Fibroblast of gingiva (primary cell): ENCODE measurements around the gene LCTL.

Experiments used
- DNase-seq: peaks from one replicate; pipeline ENCODE4 v3.0.0-alpha.2; 2011; ENCODE audit warnings: low read depth

Gene LCTL

DNA sequence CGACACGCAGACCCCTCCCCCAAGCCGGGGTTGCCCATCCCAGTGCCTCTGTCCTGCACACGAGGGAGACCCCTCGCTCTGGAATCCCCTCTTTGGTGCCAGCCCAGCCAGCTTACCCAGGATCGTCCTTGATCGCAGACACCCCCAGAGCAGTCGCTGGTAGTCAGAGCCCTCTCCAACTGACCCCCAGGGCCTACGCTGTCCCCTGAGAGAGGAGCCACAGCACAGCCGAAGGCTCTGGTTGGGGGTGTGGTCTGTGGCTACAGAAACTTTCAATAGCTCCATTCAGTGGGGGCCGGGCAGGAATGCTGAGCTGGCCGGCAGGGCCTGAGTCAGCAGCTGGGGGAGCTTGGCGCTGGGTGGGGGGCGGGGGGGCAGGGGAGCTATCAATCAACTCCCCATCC lies at the start of gene LCTL:
Gene LCTL (minus strand): TSS at position 258 of the 404 bp plus-strand sequence. CDS start 633 bp downstream, outside the sequence.
- DNase-seq, result no peak

DNA sequence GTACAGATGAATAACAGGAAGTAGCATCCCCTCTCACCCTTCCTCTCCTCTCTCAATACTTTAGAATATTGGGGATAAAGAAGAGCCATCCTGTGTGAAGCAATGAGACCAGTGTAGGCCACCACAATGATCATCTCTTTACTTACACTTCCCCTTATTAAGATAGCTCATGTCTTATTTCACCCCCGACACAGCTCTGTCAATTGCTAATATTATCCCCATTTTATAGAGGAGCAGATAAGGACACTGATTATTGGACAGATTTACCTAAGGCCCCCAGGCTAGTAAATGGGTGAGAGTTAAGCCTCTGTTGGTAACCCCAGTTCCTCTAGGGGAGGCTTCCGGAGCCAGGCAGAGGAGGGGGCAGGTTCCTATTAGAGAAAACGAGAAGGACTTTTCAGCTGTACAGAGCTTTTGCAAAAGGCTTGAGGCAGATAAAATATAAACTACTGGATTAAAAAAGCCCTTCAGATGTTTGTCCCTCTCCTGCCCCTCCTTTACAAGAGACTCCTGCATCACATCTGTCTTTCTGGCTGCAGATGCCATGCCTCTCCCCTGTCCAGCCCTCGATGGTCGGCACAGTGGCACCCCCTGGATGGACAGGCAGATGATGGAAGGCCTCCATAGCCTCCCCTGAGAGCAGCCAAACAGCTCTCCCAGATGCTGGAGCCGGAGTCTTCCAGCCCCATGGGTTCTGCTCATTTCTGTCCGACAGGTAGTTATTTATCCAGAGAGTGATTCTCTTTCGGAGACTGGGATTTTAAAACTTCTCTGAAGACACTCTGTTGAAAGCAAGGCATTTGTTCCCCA lies 49.4 kb upstream of the LCTL start:
- DNase-seq, result no peak

GRCh38 chr15:66614456-66614855 lies 48.7 kb upstream of the LCTL start:
- no peak for DNase-seq

DNA sequence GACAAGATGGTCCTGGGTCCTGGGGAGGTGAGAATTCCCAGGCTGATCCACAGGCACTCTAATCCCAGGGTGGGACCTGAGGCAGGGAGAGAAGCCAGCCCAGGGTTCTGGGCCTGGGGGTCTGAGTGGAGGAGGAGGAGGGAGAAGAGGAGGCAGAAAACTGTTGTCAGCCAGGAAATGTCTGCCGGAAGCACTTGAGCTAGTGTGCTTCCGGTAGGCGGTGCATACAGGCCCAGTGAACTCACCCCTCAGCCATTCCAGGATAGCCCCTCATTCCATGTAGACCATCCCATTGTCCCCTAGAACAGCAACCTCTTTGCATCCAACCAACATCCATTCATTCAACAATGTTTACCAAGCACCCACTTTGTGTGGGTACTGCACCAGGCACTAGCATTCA lies 47.9 kb upstream of the LCTL start:
- no peak for DNase-seq

- no peak for DNase-seq
These were observed 45.7 kb upstream of the LCTL start for GRCh38 chr15:66611257-66612053.

DNA sequence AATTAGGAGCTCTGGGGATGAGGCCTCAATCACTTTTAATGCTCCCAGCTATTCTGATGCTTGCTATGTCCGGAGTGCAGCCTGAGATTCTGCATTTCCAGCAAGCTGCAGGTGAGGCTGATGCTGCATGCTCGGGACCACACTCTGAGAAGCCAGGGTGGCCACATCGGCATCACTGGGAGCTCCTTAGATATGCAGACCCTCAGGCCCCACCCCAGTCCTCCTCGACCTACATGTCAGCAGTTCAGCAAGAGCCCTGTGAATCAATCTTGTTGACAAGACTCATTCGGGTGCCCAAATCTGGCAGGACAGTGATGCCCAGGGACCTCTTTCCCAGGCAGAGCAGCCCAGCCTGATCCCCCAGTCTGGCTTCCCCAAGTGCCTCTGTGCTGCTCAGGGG lies 44.1 kb upstream of the LCTL start:
- no peak for DNase-seq

GRCh38 chr15:66608881-66609280 lies 43.1 kb upstream of the LCTL start:
- no peak for DNase-seq

DNA sequence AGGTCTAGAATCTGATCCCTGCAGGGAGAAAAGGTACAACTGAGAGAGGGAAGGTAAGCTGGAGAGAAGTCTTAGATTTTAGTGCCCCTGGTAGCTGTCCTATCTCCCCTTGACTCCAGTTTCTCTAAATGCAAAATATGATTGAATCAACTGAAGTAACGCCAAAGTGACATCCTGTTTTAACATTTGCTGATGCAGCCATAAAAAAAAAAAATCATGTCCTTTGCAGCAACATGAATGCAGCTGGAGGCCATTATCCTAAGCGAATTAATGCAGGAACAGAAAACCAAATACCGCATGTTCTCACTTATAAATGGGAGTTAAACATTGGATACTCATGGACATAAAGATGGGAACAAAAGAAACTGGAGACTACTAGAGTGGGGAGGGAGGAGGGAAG lies 42.4 kb upstream of the LCTL start:
- no peak for DNase-seq

DNA sequence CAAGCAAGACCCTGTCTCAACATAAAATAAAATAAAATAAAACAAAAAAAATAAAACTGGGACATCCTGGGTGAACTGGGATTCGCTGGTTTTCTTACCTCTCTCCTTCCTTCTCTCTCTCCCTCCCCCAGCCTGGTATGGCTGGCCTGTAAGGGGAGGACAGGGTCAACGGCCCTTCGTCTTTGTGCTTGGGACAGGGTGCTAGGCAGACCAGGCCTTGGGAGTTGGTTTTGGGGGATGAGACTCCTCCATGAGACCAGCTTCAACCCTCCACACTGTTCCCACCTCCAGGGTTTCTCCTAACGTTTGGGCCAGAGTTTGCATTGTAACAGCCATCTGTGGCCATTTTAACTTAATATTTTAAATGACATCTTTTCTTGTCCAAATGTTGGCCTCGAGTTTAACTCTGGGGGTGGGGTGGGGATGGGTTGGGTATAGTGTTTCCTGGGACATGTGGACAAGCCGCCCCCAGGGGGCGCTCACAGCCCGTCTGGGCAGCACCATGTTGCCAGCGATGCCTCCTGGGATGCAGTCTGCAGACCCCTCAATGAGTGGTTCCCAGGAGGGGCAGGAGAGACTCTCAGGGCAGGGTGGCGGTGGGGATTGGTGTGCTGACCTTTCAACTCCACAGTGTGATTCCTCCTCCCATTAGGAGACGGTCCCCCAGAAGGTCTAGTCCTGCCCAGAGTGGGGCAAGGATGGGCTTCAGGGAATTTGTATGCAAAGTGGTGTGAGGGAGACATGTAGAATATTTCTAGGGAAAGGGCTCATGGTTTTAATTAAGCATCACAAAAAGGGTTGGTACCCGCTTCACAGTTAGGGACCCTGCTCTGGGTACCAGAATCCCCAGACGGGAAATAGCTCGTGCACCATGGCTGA lies 37.7 kb upstream of the LCTL start:
- peak; percentile 31 for DNase-seq

- no peak for DNase-seq
These were observed 35.7 kb upstream of the LCTL start for GRCh38 chr15:66601521-66601920.

DNA sequence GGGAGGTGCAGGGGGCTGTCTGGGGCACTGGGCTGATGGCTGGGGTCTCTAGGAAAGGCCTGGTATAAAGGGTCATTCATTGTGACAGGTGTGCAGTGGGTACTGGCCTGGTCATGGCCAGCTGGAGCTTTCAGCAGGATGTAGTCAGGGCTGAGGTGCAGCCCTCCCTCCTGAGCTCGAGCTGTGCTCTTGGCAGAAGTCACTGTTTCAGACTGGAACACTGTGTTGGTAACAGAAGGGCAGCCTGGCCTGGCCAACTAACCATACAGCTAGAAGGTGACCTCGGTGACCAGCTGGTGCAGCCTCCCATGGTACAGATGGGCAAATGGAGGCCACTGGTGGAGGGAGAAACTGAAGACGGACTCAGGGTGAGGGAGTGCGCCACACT lies 34.4 kb upstream of the LCTL start:
- no peak for DNase-seq

DNA sequence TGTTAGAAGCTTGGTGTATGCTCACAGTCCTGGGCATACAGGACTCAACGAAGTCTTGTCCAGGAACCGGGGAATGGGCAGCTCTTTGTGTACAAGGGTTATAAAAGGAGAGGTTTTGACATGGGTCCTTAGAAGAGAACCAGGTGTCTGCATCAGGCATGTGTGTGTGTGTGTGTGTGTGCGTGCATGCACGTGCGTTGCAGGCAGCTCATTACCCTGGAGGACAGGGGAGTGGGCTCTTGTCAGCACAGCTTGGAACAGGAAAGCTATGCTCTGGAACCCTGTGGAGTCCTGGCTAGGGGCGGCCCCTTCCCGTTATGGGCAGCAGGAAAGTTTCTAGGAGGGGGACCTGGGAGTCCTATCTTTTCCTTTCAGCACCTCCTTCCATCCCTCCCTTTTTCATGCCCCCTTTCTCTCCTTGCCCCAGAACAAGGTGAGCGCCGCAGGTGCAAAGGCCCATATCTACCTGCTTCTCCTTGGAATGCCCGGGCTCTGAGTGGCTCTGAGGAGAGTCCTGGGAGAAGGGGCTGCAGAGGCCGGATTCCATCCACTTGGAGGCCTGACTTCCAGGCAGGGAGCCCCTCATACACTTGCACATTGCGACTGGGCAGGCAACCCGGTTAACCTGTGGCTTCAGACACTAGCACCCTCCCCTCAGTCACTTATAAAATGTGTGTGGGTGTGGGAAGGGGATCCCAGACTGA lies 33.9 kb upstream of the LCTL start:
- DNase-seq, result no peak

- DNase-seq, result no peak
These were observed 32.5 kb upstream of the LCTL start for GRCh38 chr15:66598095-66598815.

DNA sequence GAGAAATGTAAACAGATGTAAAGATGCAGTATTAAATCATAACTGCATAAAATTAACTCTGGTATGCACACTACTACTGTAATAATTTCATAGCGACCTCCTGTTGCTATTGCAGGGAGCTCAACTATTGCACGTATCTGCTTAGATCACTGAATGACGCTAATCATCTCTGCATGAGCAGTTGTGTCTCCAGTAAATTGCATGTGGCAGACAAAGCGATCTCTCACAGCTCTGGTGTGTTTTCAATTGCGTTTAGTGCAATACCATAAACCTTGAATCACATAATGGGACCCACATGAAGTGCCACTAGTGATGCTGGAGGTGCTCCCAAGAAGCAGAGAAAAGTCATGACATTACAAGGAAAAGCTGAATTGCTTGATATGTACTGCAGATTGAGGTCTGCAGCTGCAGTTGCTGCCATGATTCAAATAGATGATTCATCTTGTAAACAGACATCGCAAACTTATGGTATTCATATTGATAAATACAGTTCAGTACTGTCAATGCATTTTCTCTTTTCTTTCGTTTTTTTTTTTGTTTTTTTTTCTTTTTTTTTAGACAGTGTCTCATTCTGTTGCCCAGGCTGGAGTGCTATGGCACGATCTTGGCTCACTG lies 30.2 kb upstream of the LCTL start:
- peak; percentile 44 for DNase-seq

- DNase-seq, result no peak
These were observed 29.5 kb upstream of the LCTL start for GRCh38 chr15:66595332-66595731.

GRCh38 chr15:66594836-66595235 lies 29.0 kb upstream of the LCTL start:
- no peak for DNase-seq

DNA sequence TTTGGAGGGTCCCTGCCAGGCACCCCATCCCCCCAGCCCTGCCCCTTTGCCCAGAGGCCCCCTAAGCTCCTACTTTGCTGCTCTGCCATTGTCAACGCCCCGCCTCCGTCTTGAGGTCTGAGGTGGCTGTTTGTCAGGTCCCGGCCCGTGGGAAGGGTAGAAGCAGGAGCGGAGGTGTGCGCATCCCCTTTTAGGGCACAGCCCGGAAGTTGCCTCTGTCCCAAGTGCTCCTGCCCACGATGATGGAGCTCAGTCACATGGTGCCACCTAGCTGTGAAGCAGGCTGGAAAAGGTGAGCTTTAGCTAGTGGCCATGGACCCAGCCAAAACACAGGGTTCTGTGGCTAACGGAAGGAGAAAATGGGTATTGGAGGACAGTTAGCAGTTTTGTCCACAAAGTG lies 28.5 kb upstream of the LCTL start:
- no peak for DNase-seq

DNA sequence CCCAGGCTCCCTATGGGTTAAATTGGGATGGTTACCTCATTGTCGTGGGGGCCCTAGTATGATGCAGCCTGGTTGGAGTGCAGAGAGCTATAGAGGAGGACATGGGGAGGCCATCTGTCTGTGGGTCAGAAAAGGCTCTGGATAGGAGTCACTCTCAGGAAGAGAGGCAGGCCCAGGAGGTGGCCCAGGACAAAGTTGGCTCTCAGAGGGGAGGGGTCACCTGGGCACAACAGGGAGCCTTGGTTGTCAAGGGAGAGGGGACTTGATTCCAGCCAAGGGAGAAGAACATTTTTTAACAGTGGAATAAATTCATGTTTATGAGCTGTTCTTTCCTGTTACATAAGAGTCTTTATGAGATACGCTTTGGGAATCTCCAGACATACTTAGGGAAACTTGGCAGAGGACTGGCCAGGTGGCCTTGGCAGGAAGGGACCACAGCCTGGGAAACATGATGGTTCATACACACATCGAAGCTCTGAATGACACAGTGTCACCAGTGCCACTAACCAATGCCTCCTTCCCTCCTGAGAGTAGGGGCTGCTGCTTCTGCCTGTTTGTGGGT lies 27.5 kb upstream of the LCTL start:
- DNase-seq, result no peak

- DNase-seq, result no peak
These were observed 26.9 kb upstream of the LCTL start for GRCh38 chr15:66592505-66593218.
